NCI-H2227 (cell line): Measurements from ENCODE around the gene CD1D.
"Not testable (repeated sequence)": the region's sequence is repeated elsewhere in the genome, so short reads cannot be mapped to it uniquely, and the experiment has no call there.

Source experiments
- DNase-seq: peaks from one replicate; lab custom pipeline; 2025; ENCODE audit not compliant: unreplicated experiment; lab: John Stamatoyannopoulos, UW

CD1D gene

DNA sequence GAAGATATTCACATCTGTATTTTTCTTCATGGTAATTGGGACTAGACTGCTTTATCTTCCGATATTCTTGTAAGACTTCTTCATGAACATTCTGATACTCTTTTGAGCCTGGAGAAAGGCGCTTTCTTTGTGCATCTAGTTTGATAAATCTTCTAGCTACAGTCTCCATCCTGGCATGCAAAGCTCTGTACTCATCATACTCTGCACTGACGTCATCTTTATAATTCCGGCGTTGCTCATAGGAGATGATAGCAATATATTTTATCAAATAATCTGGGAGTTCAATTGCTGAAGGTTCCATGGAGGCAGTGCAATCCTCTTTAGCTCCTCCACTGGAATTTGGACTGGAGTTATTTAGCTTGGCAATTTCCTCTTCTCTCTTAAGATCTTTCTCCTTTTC lies 4.8 kb upstream of the CD1D start:
- DNase-seq: not testable (repeated sequence)

GRCh38 chr1:158176399-158176798 lies 4.3 kb upstream of the CD1D start:
- DNase-seq: no peak

- not testable (repeated sequence) for DNase-seq
Measured at GRCh38 chr1:158176849-158177699, 3.6 kb upstream of the CD1D start.

GRCh38 chr1:158177700-158178450 lies 2.8 kb upstream of the CD1D start:
- peak; percentile 55 for DNase-seq

- no peak for DNase-seq
Measured at GRCh38 chr1:158179301-158180041, 1.2 kb upstream of the CD1D start.

- no peak for DNase-seq
Measured at GRCh38 chr1:158181577-158181922, 855 bp downstream of the CD1D start.

DNA sequence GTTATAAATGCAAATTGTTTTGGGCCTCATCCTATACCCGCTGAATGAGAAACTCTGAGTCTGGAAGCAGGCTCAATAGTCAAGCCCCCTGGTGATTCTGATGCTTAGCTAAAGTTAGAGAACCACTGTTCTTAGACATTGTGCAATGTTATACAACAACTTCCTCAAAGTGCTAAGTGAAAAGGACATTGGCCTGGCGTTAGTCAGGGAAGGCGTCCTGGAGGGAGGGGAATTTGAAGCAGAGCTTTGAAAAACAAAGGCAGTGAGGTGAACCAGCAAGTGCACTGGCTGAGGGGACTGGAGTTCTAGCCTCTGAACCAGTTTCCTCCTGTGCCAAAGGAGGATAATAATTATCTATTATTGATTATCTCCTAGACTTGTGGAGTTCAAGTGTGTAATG lies 5.1 kb downstream of the CD1D start:
- no peak for DNase-seq

GRCh38 chr1:158186180-158186579 lies 5.5 kb downstream of the CD1D start:
- DNase-seq: no peak

GRCh38 chr1:158188611-158189010 lies 7.9 kb downstream of the CD1D start:
- no peak for DNase-seq

GRCh38 chr1:158189624-158190023 lies 8.9 kb downstream of the CD1D start:
- no peak for DNase-seq

DNA sequence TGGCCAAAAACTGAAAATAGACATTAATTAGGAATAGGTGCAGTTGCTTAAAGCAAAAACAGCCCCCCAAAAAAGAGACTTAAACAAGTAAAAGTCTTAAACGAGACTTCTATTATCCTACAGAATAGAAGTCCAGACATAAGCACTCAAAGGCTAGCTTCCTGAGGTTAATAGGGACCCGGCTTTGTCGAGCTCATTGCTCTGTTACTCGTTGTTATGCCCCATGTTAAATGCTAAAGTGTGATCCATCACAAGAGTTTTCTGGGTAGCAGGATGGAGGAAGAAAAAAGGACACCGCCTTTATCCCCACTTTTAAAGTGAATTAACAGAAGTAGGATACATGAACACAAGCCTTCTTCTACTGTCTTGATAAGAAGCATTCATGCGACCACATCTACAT lies 10.6 kb downstream of the CD1D start:
- DNase-seq: no peak

GRCh38 chr1:158196461-158196860 lies 15.8 kb downstream of the CD1D start:
- DNase-seq: no peak

GRCh38 chr1:158199849-158200248 lies 19.2 kb downstream of the CD1D start:
- DNase-seq: no peak

GRCh38 chr1:158200527-158200926 lies 19.8 kb downstream of the CD1D start:
- DNase-seq: no peak

DNA sequence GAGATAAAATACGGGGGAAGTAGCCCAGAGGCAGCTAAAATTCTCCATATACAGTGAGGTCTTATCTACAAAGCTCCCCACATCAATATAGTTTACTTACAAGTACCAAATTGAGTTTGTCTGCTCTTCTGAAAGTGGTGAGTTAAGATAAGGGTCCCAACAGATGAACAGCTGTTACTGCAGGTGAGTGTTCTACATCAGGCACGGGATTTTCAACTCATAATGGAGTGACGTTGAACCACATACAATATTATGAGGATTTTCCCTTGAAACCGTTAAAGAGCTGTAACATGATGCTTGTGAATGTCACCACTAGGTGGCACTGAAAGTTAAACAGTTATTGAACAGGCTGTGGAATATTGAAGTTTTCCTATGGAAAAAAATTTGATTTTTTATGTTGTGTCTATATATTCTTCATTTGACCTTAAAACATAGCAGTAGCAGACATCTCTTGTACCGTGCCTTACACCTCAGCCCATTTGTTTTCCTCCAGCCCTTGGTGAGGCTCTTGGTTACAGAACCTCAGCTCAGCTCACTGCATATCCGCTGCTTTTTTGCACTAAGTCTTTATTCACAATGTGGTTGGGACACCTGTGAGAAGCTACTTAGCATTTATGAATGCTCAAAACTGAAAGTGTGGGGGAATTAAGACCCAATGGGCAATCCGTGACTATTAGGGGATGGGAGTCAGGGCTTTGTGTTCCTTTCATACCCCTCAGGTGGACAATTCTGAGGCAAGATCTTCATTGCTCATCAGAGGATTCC lies 23.2 kb downstream of the CD1D start:
- peak; percentile 44 for DNase-seq

DNA sequence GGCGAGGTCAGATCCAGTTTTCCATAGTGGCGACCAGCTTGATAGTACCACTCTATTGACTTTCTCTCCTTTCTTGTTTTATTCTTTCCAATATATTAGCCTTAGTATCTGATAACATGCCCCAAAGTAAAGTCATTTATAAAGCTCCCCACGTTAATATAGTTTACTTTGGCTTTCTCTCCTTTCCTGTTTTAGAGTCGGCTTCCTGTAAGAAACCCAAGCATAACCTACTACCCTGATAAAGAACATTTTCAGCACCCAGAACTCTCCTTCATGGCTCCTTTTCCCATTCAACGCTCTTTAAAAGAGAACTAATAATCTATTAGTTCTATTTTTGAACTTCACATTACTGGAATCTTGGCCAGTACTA lies 23.7 kb downstream of the CD1D start:
- no peak for DNase-seq

DNA sequence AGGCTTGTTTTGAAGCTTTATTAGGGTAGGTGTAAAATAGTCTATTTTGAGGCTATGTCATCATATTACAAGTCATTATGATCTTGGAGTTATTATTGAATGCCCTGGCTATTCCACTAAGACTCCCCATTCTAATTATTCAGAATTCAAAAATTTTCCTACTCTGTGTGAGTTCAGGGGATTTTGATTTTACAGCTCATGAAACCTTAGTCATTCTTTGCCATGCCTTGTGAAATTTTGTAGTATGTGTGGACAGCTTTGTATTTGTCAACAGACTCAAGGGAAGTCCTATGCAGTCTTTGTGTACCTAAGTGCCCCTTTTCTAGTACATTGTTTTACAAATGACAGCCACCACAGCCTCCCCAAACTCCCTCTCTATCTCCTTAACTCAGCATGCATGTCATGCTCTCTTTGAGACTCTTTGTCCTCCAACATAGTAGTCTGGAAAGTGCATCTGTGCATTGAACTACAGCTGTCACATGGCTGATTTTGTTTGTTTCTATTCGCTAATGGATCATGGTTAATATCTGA lies 28.0 kb downstream of the CD1D start:
- no peak for DNase-seq

GRCh38 chr1:158212320-158212719 lies 31.6 kb downstream of the CD1D start:
- no peak for DNase-seq

- DNase-seq: not testable (repeated sequence)
Measured at GRCh38 chr1:158223445-158223844, 42.8 kb downstream of the CD1D start.

DNA sequence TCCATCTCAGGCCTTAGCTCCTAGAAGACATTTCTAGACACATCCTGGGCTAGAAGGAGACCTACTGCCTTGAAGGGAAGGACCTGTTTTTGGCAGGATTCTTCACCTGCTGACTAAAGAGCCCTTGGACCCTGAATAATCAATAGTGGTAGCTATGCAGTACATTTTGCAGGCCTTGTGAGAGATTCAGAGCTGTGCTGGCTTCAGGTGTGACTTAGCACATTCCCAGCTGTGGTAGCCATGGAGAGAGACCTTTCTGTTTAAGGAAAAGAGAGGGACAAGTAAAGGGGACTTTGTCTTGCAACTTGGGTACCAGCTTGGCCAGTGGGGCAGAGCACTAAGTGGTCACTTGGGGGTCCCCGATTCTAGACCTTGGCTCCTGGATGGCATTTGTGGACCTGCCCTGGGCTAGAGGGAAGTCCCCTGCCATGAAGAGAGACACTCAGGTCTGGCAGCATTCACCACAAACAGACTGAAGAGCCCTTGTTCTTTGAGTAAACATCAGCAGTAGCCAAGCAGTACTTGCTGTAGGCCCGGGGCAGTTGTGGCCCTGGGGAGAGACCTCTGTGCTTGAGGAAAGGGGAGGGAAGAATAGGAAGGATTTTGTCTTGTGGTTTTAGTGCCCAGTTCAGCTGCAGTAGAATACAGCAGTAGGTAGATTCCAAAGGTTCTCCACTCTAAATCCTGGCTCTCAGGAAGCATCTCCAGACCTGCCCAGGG lies 47.4 kb downstream of the CD1D start:
- no peak for DNase-seq
